ENCODE measurements around the gene CADPS.

GRCh38 chr3:62630664-62631063 lies 244.6 kb downstream of the CADPS start:
- TF ChIP-seq CTCF (conservative IDR thresholded peaks at IDR 0.05 in 1 of 2, IDR thresholded peaks at IDR 0.05 in 1 of 2; ENCODE audit: extremely low read depth in 1 of 2, insufficient read depth in 1 of 2, low read depth in 1 of 2, low read length in 2 of 2) (no peak), EZH2 (IDR thresholded peaks at IDR 0.05; ENCODE audit: borderline replicate concordance, low read length) (no peak)

Measured in mammary epithelial cell (primary cell).